PC-3 (cell line): ENCODE data around the gene PRKCQ. TPM values are rescaled to one million over a fixed set of nuclear protein-coding genes. Genes with fewer than 3 reads are reported as not detected.

Experiments used
- ATAC-seq: fragments of 200-7000 bp; cut with Tn5 transposase; 2 replicates; pipeline ENCODE4 v1.9.1; 2020; ENCODE audit warnings: mild to moderate bottlenecking, moderate library complexity
- BruUV-seq: library from RNA; stranded (reverse); fragments of 400-500 nt; replicated peaks from 2 replicates; lab custom pipeline; 2021; lab: Mats Ljungman, UMichigan
- CTCF ChIA-PET: fragments of 300-600 bp; sonication (Branson Sonifier 250); formaldehyde crosslinking; loops from one replicate; lab custom pipeline; 2022; ENCODE audit warnings: antibody characterized with exemption; lab: Charles Lee
- POLR2A ChIA-PET: fragments of 300-600 bp; sonication (Branson Sonifier 250); formaldehyde crosslinking; loops from one replicate; lab custom pipeline; 2022; ENCODE audit warnings: antibody characterized with exemption; ENCODE audit not compliant: unreplicated experiment; lab: Charles Lee
- DNase-seq: peaks from one replicate; pipeline ENCODE4 v3.0.0-alpha.2; 2015
- H2AFZ ChIP-seq: fragments of 300-600 bp; sonication (generic); 2 replicates; pipeline ENCODE4 v1.6.0; 2016; ENCODE audit warnings: antibody characterized with exemption, low read length
- H3F3A ChIP-seq: fragments of 300-600 bp; sonication (generic); one replicate; pipeline ENCODE4 v1.6.0; 2017; ENCODE audit warnings: antibody characterized with exemption, low read length, control low read depth, mild to moderate bottlenecking; ENCODE audit not compliant: unreplicated experiment
- H3K27ac ChIP-seq: fragments of 300-600 bp; sonication (generic); 2 replicates; pipeline ENCODE4 v1.5.1; 2016; ENCODE audit warnings: mild to moderate bottlenecking, low read length
- H3K27me3 ChIP-seq: fragments of 300-600 bp; sonication (generic); 2 replicates; pipeline ENCODE4 v1.6.1; 2016; ENCODE audit warnings: low read length, mixed read lengths
- H3K36me3 ChIP-seq: fragments of 300-600 bp; sonication (generic); 2 replicates; pipeline ENCODE4 v1.6.1; 2016; ENCODE audit warnings: low read depth, mixed run types, low read length, mixed read lengths
- H3K4me1 ChIP-seq: fragments of 300-600 bp; sonication (generic); 2 replicates; pipeline ENCODE4 v1.5.1; 2016; ENCODE audit warnings: low read length; ENCODE audit not compliant: insufficient read depth
- H3K4me2 ChIP-seq: fragments of 300-600 bp; sonication (generic); 2 replicates; pipeline ENCODE4 v1.6.0; 2016; ENCODE audit warnings: low read length
- H3K4me3 ChIP-seq: fragments of 300-600 bp; sonication (generic); 2 replicates; pipeline ENCODE4 v1.5.1; 2016; ENCODE audit warnings: mild to moderate bottlenecking, low read length, mixed read lengths
- H3K79me2 ChIP-seq: fragments of 300-600 bp; sonication (generic); 2 replicates; pipeline ENCODE4 v1.6.1; 2017; ENCODE audit warnings: low read length, mixed read lengths
- H3K9ac ChIP-seq: fragments of 300-600 bp; sonication (generic); 2 replicates; pipeline ENCODE4 v1.6.0; 2016; ENCODE audit warnings: mild to moderate bottlenecking, low read length
- H3K9me2 ChIP-seq: fragments of 300-600 bp; sonication (generic); replicated peaks from 2 replicates; pipeline ENCODE4 v1.6.1; 2016; ENCODE audit warnings: mixed run types, low read length, mixed read lengths
- H3K9me3 ChIP-seq: fragments of 300-600 bp; sonication (generic); 2 replicates; pipeline ENCODE4 v1.6.1; 2016; ENCODE audit warnings: low read length, mixed read lengths
- H4K20me1 ChIP-seq: fragments of 300-600 bp; sonication (generic); 2 replicates; pipeline ENCODE4 v1.6.1; 2016; ENCODE audit warnings: low read length, mixed read lengths
- CTCF ChIP-seq: fragments of 300-600 bp; sonication (generic); conservative IDR thresholded peaks from 2 replicates; pipeline ENCODE4 v1.5.1; 2017; ENCODE audit warnings: antibody characterized with exemption, low read depth, mild to moderate bottlenecking, low read length
- EZH2 ChIP-seq: fragments of 300-600 bp; sonication (generic); IDR thresholded peaks from one replicate; pipeline ENCODE4 v1.6.1; 2017; ENCODE audit warnings: antibody characterized with exemption, mild to moderate bottlenecking, low read length; ENCODE audit not compliant: unreplicated experiment
- EZH2phosphoT487 ChIP-seq: fragments of 300-600 bp; sonication (generic); IDR thresholded peaks from 2 replicates; pipeline ENCODE4 v1.6.1; 2018; ENCODE audit warnings: mild to moderate bottlenecking, antibody characterized with exemption, low read length, borderline replicate concordance
- intact Hi-C: fragments of 100-400 bp; cut with micrococcal nuclease; formaldehyde crosslinking; loops from 2 replicates; pipeline ENCODE4 v1.9.0; 2023
- total RNA-seq: library from RNA; depleted of rRNA; stranded (reverse); fragments of >200 nt; gene quantifications from 2 replicates; pipeline ENCODE4 v1.2.3, GENCODE V29; 2014

Gene PRKCQ
- total RNA-seq, 1 experiment from 2014 or later, result not detected

- no peak overlapping the region for H2AFZ ChIP-seq
- no TSS peak for BruUV-seq
- no peak for ATAC-seq
- no peaks in the 10 kb centered on the region for H3K4me1 ChIP-seq
- H3F3A ChIP-seq, result no peaks in the 10 kb centered on the region
- H4K20me1 ChIP-seq, result no peaks in the 10 kb centered on the region
- DNase-seq, result no peak
- no peaks in the 10 kb centered on the region for H3K36me3 ChIP-seq
- TF ChIP-seq EZH2phosphoT487, result no peak
- TF ChIP-seq EZH2, result no peak
- TF ChIP-seq CTCF, result no peak
- H3K9ac ChIP-seq, result no peak overlapping the region
- ChIA-PET POLR2A (no interaction called here), CTCF (no interaction called here)
- H3K9me2 ChIP-seq, result no peaks in the 10 kb centered on the region
- no peak overlapping the region for H3K27ac ChIP-seq
- H3K4me3 ChIP-seq, result no peak overlapping the region
- H3K79me2 ChIP-seq, result no peaks in the 10 kb centered on the region
- peaks cover 22% of the 10 kb centered on the region; the same call in 1 of the 2 replicates for H3K27me3 ChIP-seq
- H3K4me2 ChIP-seq, result no peak overlapping the region
- intact Hi-C loops, result no loop called here
- no peaks in the 10 kb centered on the region for H3K9me3 ChIP-seq
Observed at GRCh38 chr10:6618340-6618739, 38.3 kb upstream of the PRKCQ start.

GRCh38 chr10:6617309-6618076 is 37.4 kb upstream of the PRKCQ start:
- Histone ChIP-seq H3K9ac (no peak overlapping the region), H3K36me3 (no peaks in the 10 kb centered on the region), H3K79me2 (no peaks in the 10 kb centered on the region), H3K4me2 (no peak overlapping the region), H3F3A (no peaks in the 10 kb centered on the region), H4K20me1 (no peaks in the 10 kb centered on the region), H3K4me1 (no peaks in the 10 kb centered on the region), H3K4me3 (no peak overlapping the region), H3K9me2 (no peaks in the 10 kb centered on the region), H3K9me3 (no peaks in the 10 kb centered on the region), H3K27ac (no peak overlapping the region), H3K27me3 (peaks cover 13% of the 10 kb centered on the region; the same call in 1 of the 2 replicates), H2AFZ (no peak overlapping the region)
- intact Hi-C loops, result no loop called here
- DNase-seq, result no peak
- ChIA-PET POLR2A (no interaction called here), CTCF (no interaction called here)
- no peak for ATAC-seq
- TF ChIP-seq EZH2 (no peak), EZH2phosphoT487 (no peak), CTCF (no peak)
- BruUV-seq, result no TSS peak

- Histone ChIP-seq H3K4me2 (no peak overlapping the region), H3K79me2 (no peaks in the 10 kb centered on the region), H3K27me3 (peaks cover 11% of the 10 kb centered on the region; the same call in 1 of the 2 replicates), H2AFZ (no peak overlapping the region), H4K20me1 (no peaks in the 10 kb centered on the region), H3K4me1 (no peaks in the 10 kb centered on the region), H3K9me2 (no peaks in the 10 kb centered on the region), H3F3A (no peaks in the 10 kb centered on the region), H3K9me3 (no peaks in the 10 kb centered on the region), H3K4me3 (no peak overlapping the region), H3K9ac (no peak overlapping the region), H3K36me3 (no peaks in the 10 kb centered on the region), H3K27ac (no peak overlapping the region)
- ChIA-PET CTCF (no interaction called here), POLR2A (no interaction called here)
- intact Hi-C loops, result no loop called here
- DNase-seq (no peak), ATAC-seq (no peak)
- no peak for TF ChIP-seq CTCF
- TF ChIP-seq EZH2phosphoT487, result no peak
- TF ChIP-seq EZH2, result no peak
- no TSS peak for BruUV-seq
Observed at GRCh38 chr10:6615971-6616370, 35.9 kb upstream of the PRKCQ start.
